ENCODE results near the gene SLC5A1. TPM values are rescaled to one million over a fixed set of nuclear protein-coding genes. Genes with fewer than 3 reads are reported as not detected.
"Not testable (repeated sequence)": the region's sequence is repeated elsewhere in the genome, so short reads cannot be mapped to it uniquely, and the experiment has no call there.

The SLC5A1 gene
- total and polyA plus RNA-seq, 2 of the 8 experiments (the other 6 are each of a cell fraction or from before 2014, with no cell fraction given): 0.06 TPM; not detected in 1

DNA sequence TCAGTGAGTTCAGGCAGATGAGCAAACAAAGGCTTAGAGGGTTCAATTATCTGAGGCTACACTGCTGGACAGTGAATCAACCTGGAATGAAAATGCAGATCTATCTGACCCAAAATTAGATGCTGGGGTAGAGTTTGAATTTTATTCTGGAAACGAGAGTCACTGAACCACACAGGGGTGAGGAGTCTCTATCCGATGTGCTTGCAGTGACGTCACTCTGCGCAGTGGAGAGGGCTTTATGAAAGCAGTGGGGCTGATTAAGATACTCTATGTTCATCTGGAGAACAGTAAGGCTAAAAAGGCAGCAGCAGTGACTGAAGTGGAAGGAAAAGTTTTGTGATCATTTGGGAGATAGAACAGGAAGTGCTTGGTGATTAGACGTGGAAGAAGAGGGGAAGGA, 117.3 kb downstream of the SLC5A1 start:
- H3K18ac ChIP-seq (ENCODE audit: extremely low read depth, low read length); H2AK5ac ChIP-seq (ENCODE audit: low read depth, low read length); H2BK20ac ChIP-seq (ENCODE audit: low read length); CTCF ChIA-PET (ENCODE audit: partially characterized antibody); H2BK15ac ChIP-seq (ENCODE audit: low read length); H2BK5ac ChIP-seq (ENCODE audit: low read depth, low read length); H3K4me1 ChIP-seq (replicated peaks in 1 of 4; ENCODE audit: control insufficient read depth in 3 of 4, insufficient read depth in 4 of 4, low read length in 3 of 4); FAIRE-seq; H3K79me1 ChIP-seq (ENCODE audit: low read depth, low read length); H3K23me2 ChIP-seq (ENCODE audit: low read depth, low read length); H3K23ac ChIP-seq (ENCODE audit: insufficient read length); H3K4ac ChIP-seq (replicated peaks; ENCODE audit: insufficient read length, low read depth, low read length); POLR2A ChIA-PET (ENCODE audit: partially characterized antibody); H3K9me3 ChIP-seq (ENCODE audit: insufficient read depth in 2 of 2, low read depth in 1 of 2, low read length in 1 of 2); H4K5ac ChIP-seq (ENCODE audit: insufficient read length, low read depth, low read length); H3K36me3 ChIP-seq (ENCODE audit: control insufficient read depth in 2 of 4, insufficient read depth in 4 of 4, low read length in 3 of 4); H3K4me2 ChIP-seq (ENCODE audit: insufficient read depth in 1 of 2, low read depth in 2 of 2, low read length in 2 of 2); H2BK12ac ChIP-seq (ENCODE audit: low read depth, low read length); H3K4me3 ChIP-seq (ENCODE audit: extremely low read depth in 1 of 4, insufficient read depth in 2 of 4, low read depth in 3 of 4, low read length in 4 of 4); H3K79me2 ChIP-seq (ENCODE audit: control insufficient read depth in 1 of 2, insufficient read depth in 2 of 2, low read length in 2 of 2); H4K8ac ChIP-seq (ENCODE audit: extremely low read depth, insufficient read depth, low read length); H3K9ac ChIP-seq (replicated peaks in 1 of 4; ENCODE audit: extremely low read depth in 1 of 4, low read depth in 3 of 4, low read length in 3 of 4); DNase-seq (ENCODE audit: low read depth in 1 of 2, low spot score in 2 of 2); H3K56ac ChIP-seq (replicated peaks; ENCODE audit: insufficient read length, low read depth, low read length); H3K14ac ChIP-seq (ENCODE audit: insufficient read length); H3K27me3 ChIP-seq (replicated peaks in 1 of 4; ENCODE audit: control insufficient read depth in 3 of 4, extremely low read depth in 1 of 4, insufficient read depth in 3 of 4, low read length in 3 of 4); H4K20me1 ChIP-seq (replicated peaks in 1 of 2; ENCODE audit: control insufficient read depth in 1 of 2, insufficient read depth in 2 of 2, low read length in 2 of 2); H4K91ac ChIP-seq (replicated peaks; ENCODE audit: insufficient read length, low read length); H3K27ac ChIP-seq (ENCODE audit: low read depth, low read length); H2AFZ ChIP-seq (ENCODE audit: low read length); H2BK120ac ChIP-seq (replicated peaks; ENCODE audit: low read depth, low read length): not testable (repeated sequence)
- WGBS, 2 experiments (ENCODE audit: extremely low coverage in 1 of 2, insufficient coverage in 1 of 2, insufficient read length in 1 of 2, insufficient replicate concordance in 2 of 2, low coverage in 1 of 2, low lambda C conversion rate in 2 of 2, missing lambda C conversion rate in 1 of 2): 90% methylated on average over 5 of the region's 5 CpGs; no CpG with 5 or more reads in 1 of the 2 experiments

Small RNA genes lying within 50 kb of the gene (small RNA-seq; reads per million reads assigned to genes)
- gene AP1B1P2 (ENCODE audit: insufficient read depth): not detected

Other genes starting within 250 kb of the SLC5A1 start
- gene YWHAH, start 98.7 kb upstream of the SLC5A1 start, total RNA-seq (2021; fragmentation: NEBNext Ultra II Directional; extraction: Animal tissue kit (Norgen Biotek cat#: 25700)): 247 and 248 TPM in 2 replicates
- gene YWHAH, start 98.7 kb upstream of the SLC5A1 start, polyA plus RNA-seq (2011; rRNA removed): 118 and 146 TPM in 2 replicates
- not detected in 2 replicates for gene C22orf42, start 116.0 kb downstream of the SLC5A1 start, total RNA-seq (2021; fragmentation: NEBNext Ultra II Directional; extraction: Animal tissue kit (Norgen Biotek cat#: 25700))
- 0.25 and 0.50 TPM in 2 replicates for gene C22orf42, start 116.0 kb downstream of the SLC5A1 start, polyA plus RNA-seq (2011; rRNA removed)
- gene RFPL2, start 161.8 kb downstream of the SLC5A1 start, total RNA-seq (2021; fragmentation: NEBNext Ultra II Directional; extraction: Animal tissue kit (Norgen Biotek cat#: 25700)): 0.19 TPM in 1 of 2 replicates, not detected in the other
- 0.05 and 0.15 TPM in 2 replicates for gene RFPL2, start 161.8 kb downstream of the SLC5A1 start, polyA plus RNA-seq (2011; rRNA removed)
- gene SLC5A4, start 212.1 kb downstream of the SLC5A1 start, total RNA-seq (2021; fragmentation: NEBNext Ultra II Directional; extraction: Animal tissue kit (Norgen Biotek cat#: 25700)): not detected in 2 replicates
- 0.06 and 0.17 TPM in 2 replicates for gene SLC5A4, start 212.1 kb downstream of the SLC5A1 start, polyA plus RNA-seq (2011; rRNA removed)

Measured in H1 (cell line).